Right hindlimb (tissue), 1 donor: ENCODE results near the gene CHMP3.

ENCODE experiments used
- DNase-seq: peaks from one replicate; pipeline ENCODE4 v3.0.0-alpha.2; 2018

CHMP3 gene

GRCh38 chr2:86461042-86461743 is 102.0 kb downstream of the CHMP3 start:
- no peak for DNase-seq

GRCh38 chr2:86455181-86455580 is 108.1 kb downstream of the CHMP3 start:
- no peak for DNase-seq

GRCh38 chr2:86454238-86454637 is 109.0 kb downstream of the CHMP3 start:
- DNase-seq: no peak

- peak; percentile 72 for DNase-seq
These were observed 109.4 kb downstream of the CHMP3 start for GRCh38 chr2:86453836-86454235.
